Stimulated activated CD4-positive, alpha-beta T cell treated with anti-CD3 and anti-CD28 coated beads, Interleukin-4, amount 100 ng/mL, for 1 hour (primary cell): ENCODE data around the gene CITED4.
A peak's percentile ranks its signal among the peaks of the same experiment; 100 is the strongest.

Experiments used
- DNase-seq: peaks from one replicate; pipeline ENCODE4 v3.0.0-alpha.2; 2020

The CITED4 gene

DNA sequence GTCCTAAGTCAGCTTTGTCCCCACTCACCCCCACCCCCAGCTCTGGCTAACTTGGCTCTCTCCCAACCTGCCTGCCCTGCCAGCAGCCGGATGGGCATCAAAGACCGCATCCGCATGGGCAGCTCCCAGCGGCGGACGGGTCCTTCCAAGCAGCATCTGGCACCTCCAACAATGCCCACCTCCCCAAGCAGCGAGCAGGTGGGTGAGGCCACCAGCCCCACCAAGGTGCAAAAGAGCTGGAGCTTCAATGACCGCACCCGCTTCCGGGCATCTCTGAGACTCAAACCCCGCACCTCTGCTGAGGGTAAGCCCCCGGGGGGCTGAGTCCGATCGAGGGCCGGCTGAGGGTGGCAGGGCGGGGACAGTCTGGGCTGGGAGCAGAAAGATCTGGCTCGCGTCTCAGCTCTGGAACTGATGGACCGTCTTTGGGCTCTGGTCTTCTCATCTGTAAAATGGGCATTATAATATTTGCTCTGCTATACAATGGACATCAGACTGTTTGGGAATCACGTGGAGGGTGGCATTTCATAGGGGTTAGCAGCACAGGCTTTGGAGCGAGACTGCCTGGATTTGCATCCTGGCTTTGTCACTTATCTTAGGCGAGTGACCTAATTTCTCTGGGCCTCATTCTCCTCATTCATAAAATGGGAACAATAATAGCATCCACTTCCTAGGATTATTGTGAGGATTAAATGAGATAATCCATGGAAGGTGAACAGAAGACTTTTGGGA lies 31.0 kb downstream of the CITED4 start:
- DNase-seq: no peak

- no peak for DNase-seq
These were observed 31.7 kb downstream of the CITED4 start for GRCh38 chr1:40830419-40830943.

- no peak for DNase-seq
These were observed 32.4 kb downstream of the CITED4 start for GRCh38 chr1:40829631-40830245.

- DNase-seq: no peak
These were observed 36.2 kb downstream of the CITED4 start for GRCh38 chr1:40825996-40826395.

- no peak for DNase-seq
These were observed 36.8 kb downstream of the CITED4 start for GRCh38 chr1:40825435-40825788.

DNA sequence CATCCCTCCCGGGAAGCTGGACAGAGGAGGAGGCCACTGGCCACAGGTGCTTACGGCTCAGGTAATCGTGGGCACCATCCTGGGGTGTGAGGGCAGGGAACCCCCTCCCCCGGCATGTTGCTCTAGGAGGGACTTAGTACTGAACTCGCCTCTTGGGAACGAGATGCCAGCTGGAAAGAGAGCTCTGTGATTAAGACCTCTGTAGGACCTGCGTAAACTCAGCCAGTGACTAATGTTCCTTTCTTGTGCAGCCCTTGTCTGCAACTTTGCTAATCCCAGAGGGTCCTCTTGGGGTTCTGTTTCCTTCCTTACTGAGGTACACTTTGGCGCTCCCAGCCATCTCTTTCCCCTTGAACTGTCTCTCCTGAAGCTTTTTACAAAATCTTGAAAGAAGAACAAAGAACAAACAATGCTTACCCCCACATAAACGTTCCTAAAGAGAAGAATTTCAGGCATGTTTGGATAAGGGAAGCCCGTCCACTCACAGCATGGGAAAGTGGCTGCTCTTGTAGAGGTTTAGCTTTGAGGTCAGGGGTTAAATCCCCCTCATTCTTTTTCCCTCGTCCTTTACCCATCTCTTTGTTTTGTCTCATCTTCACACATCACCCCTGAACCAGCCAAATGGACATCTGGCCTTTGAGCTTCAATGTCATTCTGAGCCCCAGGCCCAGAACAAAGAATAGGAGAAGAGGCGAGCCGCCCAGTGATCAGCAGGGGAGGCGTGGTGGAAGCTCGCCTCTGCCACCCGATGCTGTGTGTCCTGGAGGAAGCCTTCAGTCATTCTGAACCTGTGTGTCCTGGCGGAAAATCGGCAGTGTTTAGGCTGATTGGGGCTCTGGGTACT lies 37.4 kb downstream of the CITED4 start:
- no peak for DNase-seq

DNA sequence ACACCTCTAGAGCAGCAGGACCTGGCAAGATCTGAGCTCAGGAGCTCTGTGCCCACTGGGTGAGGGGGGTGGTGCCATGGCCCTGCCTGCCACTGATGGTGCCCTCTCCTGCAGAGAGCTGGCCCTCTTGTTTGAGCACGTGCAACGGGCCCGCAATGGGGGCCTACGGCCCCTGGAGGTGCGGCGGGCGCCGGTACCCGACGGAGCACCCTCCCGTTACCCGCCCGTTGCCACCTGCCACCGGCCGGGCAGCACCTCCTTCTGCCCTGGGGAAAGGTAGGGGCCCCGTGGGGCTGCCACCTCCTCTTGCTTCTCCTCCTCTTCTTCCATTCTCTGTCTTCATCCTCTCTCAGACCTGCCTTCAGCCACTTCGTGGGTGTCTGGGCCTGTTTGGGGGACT lies 38.2 kb downstream of the CITED4 start:
- no peak for DNase-seq

DNA sequence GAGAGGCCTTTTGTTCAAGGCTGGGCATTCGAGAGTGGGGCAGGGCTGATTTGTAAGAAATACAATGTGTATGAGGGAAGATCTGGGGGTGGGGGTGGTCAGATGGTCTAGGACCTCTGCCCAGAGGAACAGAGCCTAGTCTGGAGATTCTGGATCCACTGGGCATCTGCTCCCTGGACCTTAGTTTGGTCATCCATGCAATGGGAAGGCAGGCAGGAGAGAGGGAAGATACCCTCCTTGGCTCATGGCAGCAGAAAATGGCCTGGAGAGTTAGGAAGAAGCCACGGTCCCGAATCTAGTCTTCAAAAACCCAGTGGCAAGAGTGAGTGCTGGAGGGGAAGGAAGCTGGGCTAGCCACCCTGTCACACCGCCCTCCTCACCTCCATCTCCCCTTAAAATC lies 38.8 kb downstream of the CITED4 start:
- no peak for DNase-seq

GRCh38 chr1:40822890-40823289 lies 39.3 kb downstream of the CITED4 start:
- no peak for DNase-seq

GRCh38 chr1:40820911-40821693 lies 41.1 kb downstream of the CITED4 start:
- no peak for DNase-seq

DNA sequence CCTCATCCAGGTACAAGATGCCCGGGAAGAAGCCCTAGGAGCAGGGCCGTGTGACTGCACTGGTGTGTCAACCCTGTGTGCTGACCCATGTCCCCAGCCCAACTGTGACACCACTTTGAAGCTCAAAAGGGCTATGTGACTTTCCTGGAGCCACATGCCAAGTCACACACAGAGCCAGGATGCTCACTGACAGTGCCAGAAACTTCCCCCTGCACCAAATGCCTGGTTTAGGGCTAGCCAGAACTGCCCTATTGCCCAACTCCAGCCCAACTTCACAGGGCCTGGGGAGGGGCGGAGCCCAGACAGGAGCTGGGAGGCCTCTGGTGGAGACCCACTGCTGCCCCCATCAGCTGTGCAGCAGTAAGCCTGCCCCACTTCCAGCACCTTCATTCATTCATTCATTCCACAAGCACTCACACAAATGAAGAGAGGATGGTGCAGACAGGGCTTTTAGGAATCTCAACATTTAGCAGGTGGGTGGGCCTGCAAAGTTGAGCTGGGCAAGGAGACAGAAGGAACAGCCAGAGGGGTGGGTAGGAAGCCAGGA lies 41.8 kb downstream of the CITED4 start:
- DNase-seq: no peak

DNA sequence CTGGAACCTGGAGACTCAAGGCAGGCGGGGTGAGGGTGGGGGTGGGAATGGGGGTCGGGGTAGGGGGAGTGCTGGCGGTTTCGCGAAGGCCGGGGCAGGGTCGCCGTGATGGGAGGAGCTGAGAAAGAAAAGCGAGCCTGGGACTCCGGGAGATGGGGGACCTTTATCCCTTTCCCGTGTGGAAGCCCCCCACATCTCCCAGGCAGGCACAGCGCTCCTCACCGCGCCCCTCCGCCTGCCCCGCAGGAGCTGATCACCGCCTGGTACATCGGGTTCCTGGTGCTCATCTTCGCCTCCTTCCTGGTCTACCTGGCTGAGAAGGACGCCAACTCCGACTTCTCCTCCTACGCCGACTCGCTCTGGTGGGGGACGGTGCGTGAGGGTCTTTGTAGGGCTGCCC lies 43.1 kb downstream of the CITED4 start:
- DNase-seq: no peak

DNA sequence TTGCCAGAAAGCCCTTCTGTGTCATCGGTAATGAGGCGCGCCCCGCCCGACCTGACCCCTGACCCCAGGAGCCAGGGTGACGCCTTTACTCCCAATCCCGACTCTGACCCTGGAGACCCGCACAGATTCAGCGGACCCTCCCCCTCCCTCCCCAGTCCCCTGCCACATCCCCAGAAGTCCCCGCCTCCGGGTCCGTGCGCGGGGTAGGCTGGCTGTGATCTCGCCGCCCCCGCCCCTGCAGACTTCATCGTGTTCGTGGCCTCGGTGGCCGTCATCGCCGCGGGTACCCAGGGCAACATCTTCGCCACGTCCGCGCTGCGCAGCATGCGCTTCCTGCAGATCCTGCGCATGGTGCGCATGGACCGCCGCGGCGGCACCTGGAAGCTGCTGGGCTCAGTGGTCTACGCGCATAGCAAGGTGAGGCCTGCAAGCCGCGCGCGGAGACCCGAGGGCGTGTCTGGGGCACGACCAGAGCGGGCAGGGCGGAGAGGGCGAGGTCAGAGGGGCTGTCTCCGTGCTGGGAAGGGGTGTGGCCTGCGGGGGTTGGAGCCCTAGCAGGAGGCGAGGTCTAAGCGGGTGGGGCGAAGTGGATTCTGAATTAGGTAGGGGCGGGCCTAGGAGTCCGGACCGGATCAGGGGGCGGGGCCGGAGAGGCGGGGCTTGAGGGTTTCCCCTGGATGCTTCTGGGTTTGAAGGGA lies 43.8 kb downstream of the CITED4 start:
- DNase-seq: peak; percentile 85

GRCh38 chr1:40817791-40818263 lies 44.3 kb downstream of the CITED4 start:
- no peak for DNase-seq

GRCh38 chr1:40815420-40815819 lies 46.7 kb downstream of the CITED4 start:
- DNase-seq: no peak
